PC-3 (cell line): Measurements from ENCODE around the gene SDK2. TPM values are rescaled to one million over a fixed set of nuclear protein-coding genes. Genes with fewer than 3 reads are reported as not detected.
A peak's percentile ranks its signal among the peaks of the same experiment; 100 is the strongest.

Experiments used
- ATAC-seq: fragments of 200-7000 bp; cut with Tn5 transposase; 2 replicates; pipeline ENCODE4 v1.9.1; 2020; ENCODE audit warnings: mild to moderate bottlenecking, moderate library complexity
- BruUV-seq: library from RNA; stranded (reverse); fragments of 400-500 nt; replicated peaks from 2 replicates; lab custom pipeline; 2021; lab: Mats Ljungman, UMichigan
- CTCF ChIA-PET: fragments of 300-600 bp; sonication (Branson Sonifier 250); formaldehyde crosslinking; loops from one replicate; lab custom pipeline; 2022; ENCODE audit warnings: antibody characterized with exemption; lab: Charles Lee
- POLR2A ChIA-PET: fragments of 300-600 bp; sonication (Branson Sonifier 250); formaldehyde crosslinking; loops from one replicate; lab custom pipeline; 2022; ENCODE audit warnings: antibody characterized with exemption; ENCODE audit not compliant: unreplicated experiment; lab: Charles Lee
- DNase-seq: peaks from one replicate; pipeline ENCODE4 v3.0.0-alpha.2; 2015
- H2AFZ ChIP-seq: fragments of 300-600 bp; sonication (generic); 2 replicates; pipeline ENCODE4 v1.6.0; 2016; ENCODE audit warnings: antibody characterized with exemption, low read length
- H3F3A ChIP-seq: fragments of 300-600 bp; sonication (generic); one replicate; pipeline ENCODE4 v1.6.0; 2017; ENCODE audit warnings: antibody characterized with exemption, low read length, control low read depth, mild to moderate bottlenecking; ENCODE audit not compliant: unreplicated experiment
- H3K27ac ChIP-seq: fragments of 300-600 bp; sonication (generic); 2 replicates; pipeline ENCODE4 v1.5.1; 2016; ENCODE audit warnings: mild to moderate bottlenecking, low read length
- H3K27me3 ChIP-seq: fragments of 300-600 bp; sonication (generic); 2 replicates; pipeline ENCODE4 v1.6.1; 2016; ENCODE audit warnings: low read length, mixed read lengths
- H3K36me3 ChIP-seq: fragments of 300-600 bp; sonication (generic); 2 replicates; pipeline ENCODE4 v1.6.1; 2016; ENCODE audit warnings: low read depth, mixed run types, low read length, mixed read lengths
- H3K4me1 ChIP-seq: fragments of 300-600 bp; sonication (generic); 2 replicates; pipeline ENCODE4 v1.5.1; 2016; ENCODE audit warnings: low read length; ENCODE audit not compliant: insufficient read depth
- H3K4me2 ChIP-seq: fragments of 300-600 bp; sonication (generic); 2 replicates; pipeline ENCODE4 v1.6.0; 2016; ENCODE audit warnings: low read length
- H3K4me3 ChIP-seq: fragments of 300-600 bp; sonication (generic); 2 replicates; pipeline ENCODE4 v1.5.1; 2016; ENCODE audit warnings: mild to moderate bottlenecking, low read length, mixed read lengths
- H3K79me2 ChIP-seq: fragments of 300-600 bp; sonication (generic); 2 replicates; pipeline ENCODE4 v1.6.1; 2017; ENCODE audit warnings: low read length, mixed read lengths
- H3K9ac ChIP-seq: fragments of 300-600 bp; sonication (generic); 2 replicates; pipeline ENCODE4 v1.6.0; 2016; ENCODE audit warnings: mild to moderate bottlenecking, low read length
- H3K9me2 ChIP-seq: fragments of 300-600 bp; sonication (generic); replicated peaks from 2 replicates; pipeline ENCODE4 v1.6.1; 2016; ENCODE audit warnings: mixed run types, low read length, mixed read lengths
- H3K9me3 ChIP-seq: fragments of 300-600 bp; sonication (generic); 2 replicates; pipeline ENCODE4 v1.6.1; 2016; ENCODE audit warnings: low read length, mixed read lengths
- H4K20me1 ChIP-seq: fragments of 300-600 bp; sonication (generic); 2 replicates; pipeline ENCODE4 v1.6.1; 2016; ENCODE audit warnings: low read length, mixed read lengths
- EZH2 ChIP-seq: fragments of 300-600 bp; sonication (generic); IDR thresholded peaks from one replicate; pipeline ENCODE4 v1.6.1; 2017; ENCODE audit warnings: antibody characterized with exemption, mild to moderate bottlenecking, low read length; ENCODE audit not compliant: unreplicated experiment
- EZH2phosphoT487 ChIP-seq: fragments of 300-600 bp; sonication (generic); IDR thresholded peaks from 2 replicates; pipeline ENCODE4 v1.6.1; 2018; ENCODE audit warnings: mild to moderate bottlenecking, antibody characterized with exemption, low read length, borderline replicate concordance
- intact Hi-C: fragments of 100-400 bp; cut with micrococcal nuclease; formaldehyde crosslinking; loops from 2 replicates; pipeline ENCODE4 v1.9.0; 2023
- total RNA-seq: library from RNA; depleted of rRNA; stranded (reverse); fragments of >200 nt; gene quantifications from 2 replicates; pipeline ENCODE4 v1.2.3, GENCODE V29; 2014
- TF ChIP-seq, protein P1 (sequence below): fragments of 300-600 bp; sonication (generic); conservative IDR thresholded peaks from 2 replicates; pipeline ENCODE4 v1.5.1; 2017; ENCODE audit warnings: antibody characterized with exemption, low read depth, mild to moderate bottlenecking, low read length

SDK2 gene
- total RNA-seq, 1 experiment from 2014 or later: 0.07 TPM

DNA sequence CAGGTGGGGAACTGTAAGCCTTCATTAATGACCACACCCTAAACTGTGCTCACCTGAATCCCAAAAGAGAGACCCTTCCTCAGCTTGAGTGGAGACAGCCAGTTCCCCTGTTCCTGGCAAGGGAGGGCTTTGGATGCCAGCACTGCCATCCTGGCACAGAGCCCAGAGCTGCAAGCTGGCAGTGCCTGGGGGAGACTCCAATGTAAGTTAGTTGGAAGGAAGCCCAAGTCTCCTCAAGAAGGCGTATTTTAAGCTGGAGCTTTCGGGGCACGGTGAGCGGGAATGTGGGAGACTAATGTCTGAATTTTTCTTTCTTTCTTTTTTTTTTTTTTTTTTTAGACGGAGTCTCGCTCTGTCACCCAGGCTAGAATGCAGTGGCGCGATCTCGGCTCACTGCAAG, 337.1 kb downstream of the SDK2 start:
- ChIA-PET CTCF (interaction anchor here (0.6 kb wide), 1 partner anchor 11 kb away, joined by 8 read pairs; no protein-coding TSS in a partner anchor), POLR2A (interaction anchor here (0.6 kb wide), 1 partner anchor 76 kb away, joined by 5 read pairs; no protein-coding TSS in a partner anchor)
- peaks cover 12% of the 10 kb centered on the region for H4K20me1 ChIP-seq
- H3K9me2 ChIP-seq: no peaks in the 10 kb centered on the region
- peaks cover 67% of the 10 kb centered on the region for H3K4me1 ChIP-seq
- H3K4me2 ChIP-seq: peak overlapping the region; percentile 23
- H3K36me3 ChIP-seq: 0 out of 2 replicates have a peak, but pooled peaks cover 7% of the 10 kb centered on the region
- H3F3A ChIP-seq: no peaks in the 10 kb centered on the region
- no TSS peak for BruUV-seq
- no peak for ATAC-seq
- no peak overlapping the region for H3K27ac ChIP-seq
- H2AFZ ChIP-seq: no peak overlapping the region
- no peaks in the 10 kb centered on the region for H3K9me3 ChIP-seq
- intact Hi-C loops: loop anchor here (5.0 to 10.0 kb wide), 2 partner anchors 50 to 898 kb away; partner anchors contain the start of gene RPL38
- DNase-seq: peak; percentile 58
- H3K4me3 ChIP-seq: no peak overlapping the region
- no peak overlapping the region for H3K9ac ChIP-seq
- no peaks in the 10 kb centered on the region for H3K27me3 ChIP-seq
- H3K79me2 ChIP-seq: peaks cover 96% of the 10 kb centered on the region
- TF ChIP-seq, protein P1, sequence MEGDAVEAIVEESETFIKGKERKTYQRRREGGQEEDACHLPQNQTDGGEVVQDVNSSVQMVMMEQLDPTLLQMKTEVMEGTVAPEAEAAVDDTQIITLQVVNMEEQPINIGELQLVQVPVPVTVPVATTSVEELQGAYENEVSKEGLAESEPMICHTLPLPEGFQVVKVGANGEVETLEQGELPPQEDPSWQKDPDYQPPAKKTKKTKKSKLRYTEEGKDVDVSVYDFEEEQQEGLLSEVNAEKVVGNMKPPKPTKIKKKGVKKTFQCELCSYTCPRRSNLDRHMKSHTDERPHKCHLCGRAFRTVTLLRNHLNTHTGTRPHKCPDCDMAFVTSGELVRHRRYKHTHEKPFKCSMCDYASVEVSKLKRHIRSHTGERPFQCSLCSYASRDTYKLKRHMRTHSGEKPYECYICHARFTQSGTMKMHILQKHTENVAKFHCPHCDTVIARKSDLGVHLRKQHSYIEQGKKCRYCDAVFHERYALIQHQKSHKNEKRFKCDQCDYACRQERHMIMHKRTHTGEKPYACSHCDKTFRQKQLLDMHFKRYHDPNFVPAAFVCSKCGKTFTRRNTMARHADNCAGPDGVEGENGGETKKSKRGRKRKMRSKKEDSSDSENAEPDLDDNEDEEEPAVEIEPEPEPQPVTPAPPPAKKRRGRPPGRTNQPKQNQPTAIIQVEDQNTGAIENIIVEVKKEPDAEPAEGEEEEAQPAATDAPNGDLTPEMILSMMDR: no peak
- TF ChIP-seq EZH2phosphoT487: no peak
- no peak for TF ChIP-seq EZH2

DNA sequence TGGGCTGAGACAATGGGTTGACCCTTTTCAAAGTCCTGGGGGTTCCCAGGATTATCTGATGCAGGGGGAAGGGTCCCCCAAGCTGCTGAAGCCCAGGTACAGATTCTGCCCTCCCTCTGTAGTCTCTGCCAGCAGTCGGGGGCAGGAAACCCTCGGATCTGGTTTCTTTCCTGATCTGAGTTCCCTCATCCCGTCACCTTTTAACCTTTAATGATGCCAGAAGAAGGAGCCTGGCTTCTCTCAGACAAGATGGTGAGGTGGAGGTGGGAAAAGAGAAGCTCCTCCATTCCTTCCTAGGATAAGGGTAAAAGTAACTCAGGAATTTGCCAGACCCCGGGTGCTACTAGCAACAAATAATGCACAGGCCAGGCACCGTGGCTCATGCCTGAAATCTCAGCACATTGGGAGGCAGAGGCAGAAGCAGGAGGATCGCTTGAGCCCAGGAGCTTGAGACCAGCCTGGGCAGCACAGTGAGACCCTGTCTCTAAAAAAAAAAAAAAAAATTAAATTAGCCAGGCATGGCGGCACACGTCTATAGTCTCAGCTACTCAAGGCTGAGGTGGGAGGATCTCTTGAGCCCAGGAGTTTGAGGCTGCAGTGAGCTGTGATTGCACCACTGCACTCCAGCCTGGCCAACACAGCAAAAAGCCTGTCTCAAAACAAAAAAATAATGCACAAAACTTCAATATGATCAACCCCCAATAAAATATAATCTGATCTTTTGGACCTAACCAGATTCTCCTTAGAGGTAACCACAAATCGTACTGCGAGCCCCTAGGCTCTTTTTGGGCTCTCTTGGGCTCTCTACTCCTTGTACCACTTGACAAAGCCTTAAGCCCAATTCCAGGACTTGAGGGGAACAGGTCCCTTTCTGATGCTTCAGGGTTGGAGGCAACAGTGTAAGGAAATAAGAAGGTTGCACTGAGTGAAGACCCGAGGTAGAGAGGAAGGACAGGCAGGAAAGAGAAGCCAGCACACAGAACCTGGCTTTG, 338.1 kb downstream of the SDK2 start:
- ATAC-seq (no peak), DNase-seq (no peak)
- POLR2A ChIA-PET: no interaction called here
- intact Hi-C loops: loop anchor here (1.0 to 10.0 kb wide), 3 partner anchors 13 to 899 kb away; partner anchors contain the start of gene RPL38
- H3K4me2 ChIP-seq: peak overlapping the region; percentile 79
- H3F3A ChIP-seq: no peaks in the 10 kb centered on the region
- H2AFZ ChIP-seq: no peak overlapping the region
- 0 out of 2 replicates have a peak, but pooled peaks cover 7% of the 10 kb centered on the region for H3K36me3 ChIP-seq
- H4K20me1 ChIP-seq: peaks cover 12% of the 10 kb centered on the region
- peaks cover 67% of the 10 kb centered on the region for H3K4me1 ChIP-seq
- H3K9me2 ChIP-seq: no peaks in the 10 kb centered on the region
- peak overlapping the region; percentile 82 for H3K27ac ChIP-seq
- H3K9ac ChIP-seq: peak overlapping the region; percentile 52
- TF ChIP-seq, protein P1: no peak
- no peak for TF ChIP-seq EZH2phosphoT487
- TF ChIP-seq EZH2: no peak
- no peaks in the 10 kb centered on the region for H3K27me3 ChIP-seq
- H3K9me3 ChIP-seq: no peaks in the 10 kb centered on the region
- CTCF ChIA-PET: interaction anchor here (0.6 to 1.2 kb wide), 3 partner anchors 30 to 111 kb away, joined by 6 to 9 read pairs (median 8); no protein-coding TSS in a partner anchor
- BruUV-seq: no TSS peak
- H3K4me3 ChIP-seq: peak overlapping the region; percentile 55
- peaks cover 99% of the 10 kb centered on the region for H3K79me2 ChIP-seq
